HepG2 (cell line): ENCODE measurements around the gene SLC2A6. TPM values are rescaled to one million over a fixed set of nuclear protein-coding genes. Genes with fewer than 3 reads are reported as not detected.

Source experiments
- ATAC-seq: fragments of 200-7000 bp; cut with Tn5 transposase; 3 replicates; pipeline ENCODE4 v1.9.1; 2020; ENCODE audit warnings: mild to moderate bottlenecking, moderate library complexity
- BruUV-seq: library from RNA; stranded (reverse); fragments of 400-500 nt; replicated peaks from 2 replicates; lab custom pipeline; 2021; lab: Mats Ljungman, UMichigan
- CTCF ChIA-PET: fragments of 300-600 bp; formaldehyde crosslinking; extraction: SDS; loops from one replicate; lab custom pipeline; 2021; ENCODE audit warnings: low total read pairs, inconsistent platforms, low intra/inter-chr PET ratio; lab: Yijun Ruan, JAX
- POLR2A ChIA-PET: fragments of 350-600 bp; sonication (Branson Sonifier 250); formaldehyde crosslinking; loops from one replicate; lab custom pipeline; 2020; ENCODE audit warnings: antibody characterized with exemption, inconsistent platforms; lab: Yijun Ruan, JAX
- DNase-seq: peaks from one replicate; pipeline ENCODE4 v3.0.0-alpha.2; 2015; ENCODE audit warnings: low spot score
- FAIRE-seq: peaks from 3 replicates; lab custom pipeline; 2011; peaks lifted over from hg19 to GRCh38; lab: Jason Lieb, UNC
- H2AFZ ChIP-seq: one replicate; pipeline ENCODE4 v1.6.1; 2011; ENCODE audit warnings: low read length, inconsistent platforms
- H3K27ac ChIP-seq: fragments of 300-600 bp; 3 replicates; pipeline ENCODE4 v1.8.0; 2011; ENCODE audit warnings: mixed run types, mild to moderate bottlenecking, mixed read lengths, low read length, inconsistent platforms; ENCODE audit not compliant: insufficient read depth; ENCODE audit errors: extremely low read length
- H3K27me3 ChIP-seq, 2 experiments: fragments of 200-600 bp in 1 of 2; 2 replicates in 1 of 2; 3 replicates in 1 of 2; pipeline versions ENCODE4 v1.6.0 to v1.8.0; 2011; ENCODE audit warnings: low read length in 2 of 2, mild to moderate bottlenecking in 2 of 2, moderate library complexity in 2 of 2, inconsistent platforms in 1 of 2; ENCODE audit not compliant: insufficient read depth in 2 of 2, control insufficient read depth in 1 of 2
- H3K36me3 ChIP-seq, 2 experiments: fragments of 200-600 bp in 1 of 2; replicated peaks in 1 of 2; 2 replicates in 1 of 2; 3 replicates in 1 of 2; pipeline versions ENCODE4 v1.5.1 to v1.8.0; 2011; ENCODE audit warnings: low read length in 2 of 2, inconsistent platforms in 1 of 2; ENCODE audit not compliant: insufficient read depth in 2 of 2, control insufficient read depth in 1 of 2
- H3K4me1 ChIP-seq: 2 replicates; pipeline ENCODE4 v1.5.1; 2012; ENCODE audit warnings: low read length, inconsistent platforms; ENCODE audit not compliant: insufficient read depth
- H3K4me2 ChIP-seq: 2 replicates; pipeline ENCODE4 v1.6.0; 2011; ENCODE audit warnings: low read depth, low read length, inconsistent platforms
- H3K4me3 ChIP-seq, 3 experiments: fragments of 200-600 bp in 1 of 3; sonication (generic), shearing (Covaris generic) in 1 of 3; replicated peaks in 1 of 3; 2 replicates each; pipeline ENCODE4 v1.5.1; 2011 to 2016; ENCODE audit warnings: low read length in 3 of 3, inconsistent platforms in 2 of 3, low read depth in 2 of 3, mild to moderate bottlenecking in 2 of 3, control low read depth in 1 of 3, mixed read lengths in 1 of 3; ENCODE audit not compliant: insufficient read depth in 1 of 3
- H3K79me2 ChIP-seq: one replicate; pipeline ENCODE4 v1.6.1; 2011; ENCODE audit warnings: low read length, inconsistent platforms; ENCODE audit not compliant: insufficient read depth
- H3K9ac ChIP-seq: 2 replicates; pipeline ENCODE4 v1.6.0; 2011; ENCODE audit warnings: mild to moderate bottlenecking, low read depth, low read length, inconsistent platforms; ENCODE audit not compliant: insufficient read depth
- H3K9me3 ChIP-seq: 2 replicates; pipeline ENCODE4 v1.5.1; 2012; ENCODE audit warnings: mild to moderate bottlenecking, low read length
- H4K20me1 ChIP-seq: 2 replicates; pipeline ENCODE4 v1.6.0; 2011; ENCODE audit warnings: inconsistent platforms, mild to moderate bottlenecking, low read length, moderate library complexity; ENCODE audit not compliant: insufficient read depth
- CC2D1A ChIP-seq: sonication (generic); formaldehyde crosslinking; IDR thresholded peaks from 2 replicates; pipeline ENCODE4 v1.8.1; 2023; ENCODE audit warnings: mild to moderate bottlenecking, missing genetic modification reagents
- RBFOX2 ChIP-seq: fragments of 200-400 bp; formaldehyde crosslinking; IDR thresholded peaks from 2 replicates; pipeline ENCODE4 v1.6.1; 2017; ENCODE audit warnings: low read depth, mild to moderate bottlenecking, low read length
- TBX3 ChIP-seq: fragments of 450-650 bp; IDR thresholded peaks from 2 replicates; pipeline ENCODE4 v1.6.1; 2017; ENCODE audit warnings: antibody characterized with exemption, mild to moderate bottlenecking, inconsistent platforms, borderline replicate concordance
- WGBS: methylation state at CpG from one replicate; pipeline ENCODE4 v1.1.6; 2017; ENCODE audit warnings: low lambda C conversion rate; 5-methylcytosine and 5-hydroxymethylcytosine counted together
- in situ Hi-C: cut with HindIII; loops from 2 replicates; pipeline ENCODE4 v1.10.0; 2017; ENCODE audit warnings: low pct_unique_long_range_greater_than_20kb; ENCODE audit not compliant: extremely low pct_ligation_motif_present
- intact Hi-C: fragments of 100-400 bp; cut with micrococcal nuclease; formaldehyde crosslinking; loops from one replicate; pipeline ENCODE4 v1.10.0; 2022; ENCODE audit not compliant: unreplicated experiment
- polyA plus RNA-seq, 8 experiments: library from polyadenylated mRNA; depleted of rRNA in 3 of 8; stranded (reverse) in 7 of 8; unstranded in 1 of 8; fragments of >200 nt; fragmentation: Illumina TruSeq in 4 of 8; extraction: Trizol in 4 of 8; gene quantifications; 2 replicates each; pipeline versions ENCODE4 v1.2.1 to v1.2.3, GENCODE V29; 2011 to 2016; ENCODE audit warnings: low read depth in 4 of 8, missing spikeins in 1 of 8, mixed read lengths in 1 of 8; ENCODE audit not compliant: insufficient read depth in 1 of 8
- total RNA-seq, 5 experiments: library from RNA; depleted of rRNA; stranded (reverse); fragments of >200 nt; fragmentation: Illumina TruSeq; extraction: Trizol; gene quantifications; 2 replicates each; pipeline ENCODE4 v1.2.3, GENCODE V29; 2016; ENCODE audit warnings: low read depth in 1 of 5
- TF ChIP-seq, protein P1 (sequence below): sonication (generic); formaldehyde crosslinking; IDR thresholded peaks from 2 replicates; pipeline ENCODE4 v1.5.0; 2020; ENCODE audit warnings: mild to moderate bottlenecking, missing genetic modification reagents
- TF ChIP-seq, protein P2 (sequence below): sonication (generic); formaldehyde crosslinking; IDR thresholded peaks from 2 replicates; pipeline ENCODE4 v1.4.0; 2020; ENCODE audit warnings: missing genetic modification reagents, borderline replicate concordance
- TF ChIP-seq, protein P3 (sequence below): sonication (generic); formaldehyde crosslinking; IDR thresholded peaks from 2 replicates; pipeline ENCODE4 v1.5.1; 2020; ENCODE audit warnings: mild to moderate bottlenecking, moderate library complexity, missing genetic modification reagents

The SLC2A6 gene
- total and polyA plus RNA-seq, 2 of the 13 experiments (the other 11 are each of a cell fraction or from before 2014, with no cell fraction given), result 4.1 to 15.0 TPM

DNA sequence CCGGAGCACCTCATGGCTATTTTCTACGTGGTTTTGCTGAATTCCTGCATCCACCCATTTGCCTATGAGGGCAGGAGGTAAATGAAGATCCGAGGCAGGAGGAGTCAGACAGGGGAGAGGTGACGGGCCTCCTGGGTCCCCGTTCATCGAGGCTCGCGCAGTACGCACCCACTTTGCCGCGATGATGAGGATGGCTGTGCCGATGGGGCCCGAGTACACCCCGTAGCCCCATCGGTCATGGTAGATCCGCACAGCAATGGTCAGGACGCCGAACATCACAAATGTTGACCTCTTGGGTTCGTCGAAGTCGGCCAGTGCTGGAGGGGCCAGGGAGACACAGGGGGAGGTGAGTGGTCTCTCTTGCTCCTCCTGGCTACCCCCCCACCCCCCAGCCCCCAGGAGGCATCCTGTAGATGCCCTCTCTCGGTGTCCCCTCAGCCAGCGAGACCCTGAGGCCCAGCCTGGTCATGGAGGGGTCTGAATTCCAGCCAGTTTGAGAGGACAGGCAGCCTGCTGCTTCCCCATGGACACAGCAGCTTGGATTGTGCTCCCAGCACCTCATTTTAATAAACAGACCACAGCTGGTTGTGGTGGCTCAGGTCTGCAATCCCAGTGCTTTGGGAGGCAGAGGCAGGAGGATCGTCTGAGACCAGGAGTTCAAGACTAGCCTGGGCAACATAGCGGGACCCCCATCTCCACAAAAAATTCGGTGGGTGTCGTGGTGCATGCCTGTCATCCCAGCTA lies 40.0 kb upstream of the SLC2A6 start:
- H3K4me3 ChIP-seq, result no peak overlapping the region
- H3K27me3 ChIP-seq, result peaks cover 15 to 86% of the 10 kb centered on the region in 2 experiments; a peak in 4 of 5 replicates
- no TSS peak for BruUV-seq
- H3K9ac ChIP-seq, result no peak overlapping the region
- no peak overlapping the region for H2AFZ ChIP-seq
- ChIA-PET CTCF (no interaction called here), POLR2A (no interaction called here)
- H3K4me1 ChIP-seq, result peaks cover 34% of the 10 kb centered on the region
- intact Hi-C loops (no loop called here), in situ Hi-C loops (no loop called here)
- no peaks in the 10 kb centered on the region for H3K79me2 ChIP-seq
- no peak overlapping the region for H3K27ac ChIP-seq
- 67% methylated on average over 20 of the region's 27 CpGs for WGBS
- H3K36me3 ChIP-seq, result no peaks in the 10 kb centered on the region
- no peak for DNase-seq
- H4K20me1 ChIP-seq, result no peaks in the 10 kb centered on the region
- FAIRE-seq, result no peak
- TF ChIP-seq, protein P1, sequence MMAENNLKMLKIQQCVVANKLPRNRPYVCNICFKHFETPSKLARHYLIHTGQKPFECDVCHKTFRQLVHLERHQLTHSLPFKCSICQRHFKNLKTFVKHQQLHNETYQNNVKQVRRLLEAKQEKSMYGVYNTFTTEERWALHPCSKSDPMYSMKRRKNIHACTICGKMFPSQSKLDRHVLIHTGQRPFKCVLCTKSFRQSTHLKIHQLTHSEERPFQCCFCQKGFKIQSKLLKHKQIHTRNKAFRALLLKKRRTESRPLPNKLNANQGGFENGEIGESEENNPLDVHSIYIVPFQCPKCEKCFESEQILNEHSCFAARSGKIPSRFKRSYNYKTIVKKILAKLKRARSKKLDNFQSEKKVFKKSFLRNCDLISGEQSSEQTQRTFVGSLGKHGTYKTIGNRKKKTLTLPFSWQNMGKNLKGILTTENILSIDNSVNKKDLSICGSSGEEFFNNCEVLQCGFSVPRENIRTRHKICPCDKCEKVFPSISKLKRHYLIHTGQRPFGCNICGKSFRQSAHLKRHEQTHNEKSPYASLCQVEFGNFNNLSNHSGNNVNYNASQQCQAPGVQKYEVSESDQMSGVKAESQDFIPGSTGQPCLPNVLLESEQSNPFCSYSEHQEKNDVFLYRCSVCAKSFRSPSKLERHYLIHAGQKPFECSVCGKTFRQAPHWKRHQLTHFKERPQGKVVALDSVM (CRISPR knock-in tag), result peak; percentile 48; the same call in 1 of the 2 replicates
- TF ChIP-seq, protein P2, sequence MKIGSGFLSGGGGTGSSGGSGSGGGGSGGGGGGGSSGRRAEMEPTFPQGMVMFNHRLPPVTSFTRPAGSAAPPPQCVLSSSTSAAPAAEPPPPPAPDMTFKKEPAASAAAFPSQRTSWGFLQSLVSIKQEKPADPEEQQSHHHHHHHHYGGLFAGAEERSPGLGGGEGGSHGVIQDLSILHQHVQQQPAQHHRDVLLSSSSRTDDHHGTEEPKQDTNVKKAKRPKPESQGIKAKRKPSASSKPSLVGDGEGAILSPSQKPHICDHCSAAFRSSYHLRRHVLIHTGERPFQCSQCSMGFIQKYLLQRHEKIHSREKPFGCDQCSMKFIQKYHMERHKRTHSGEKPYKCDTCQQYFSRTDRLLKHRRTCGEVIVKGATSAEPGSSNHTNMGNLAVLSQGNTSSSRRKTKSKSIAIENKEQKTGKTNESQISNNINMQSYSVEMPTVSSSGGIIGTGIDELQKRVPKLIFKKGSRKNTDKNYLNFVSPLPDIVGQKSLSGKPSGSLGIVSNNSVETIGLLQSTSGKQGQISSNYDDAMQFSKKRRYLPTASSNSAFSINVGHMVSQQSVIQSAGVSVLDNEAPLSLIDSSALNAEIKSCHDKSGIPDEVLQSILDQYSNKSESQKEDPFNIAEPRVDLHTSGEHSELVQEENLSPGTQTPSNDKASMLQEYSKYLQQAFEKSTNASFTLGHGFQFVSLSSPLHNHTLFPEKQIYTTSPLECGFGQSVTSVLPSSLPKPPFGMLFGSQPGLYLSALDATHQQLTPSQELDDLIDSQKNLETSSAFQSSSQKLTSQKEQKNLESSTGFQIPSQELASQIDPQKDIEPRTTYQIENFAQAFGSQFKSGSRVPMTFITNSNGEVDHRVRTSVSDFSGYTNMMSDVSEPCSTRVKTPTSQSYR (CRISPR knock-in tag), result no peak
- TF ChIP-seq CC2D1A (no peak), TBX3 (no peak), RBFOX2 (no peak)
- TF ChIP-seq, protein P3, sequence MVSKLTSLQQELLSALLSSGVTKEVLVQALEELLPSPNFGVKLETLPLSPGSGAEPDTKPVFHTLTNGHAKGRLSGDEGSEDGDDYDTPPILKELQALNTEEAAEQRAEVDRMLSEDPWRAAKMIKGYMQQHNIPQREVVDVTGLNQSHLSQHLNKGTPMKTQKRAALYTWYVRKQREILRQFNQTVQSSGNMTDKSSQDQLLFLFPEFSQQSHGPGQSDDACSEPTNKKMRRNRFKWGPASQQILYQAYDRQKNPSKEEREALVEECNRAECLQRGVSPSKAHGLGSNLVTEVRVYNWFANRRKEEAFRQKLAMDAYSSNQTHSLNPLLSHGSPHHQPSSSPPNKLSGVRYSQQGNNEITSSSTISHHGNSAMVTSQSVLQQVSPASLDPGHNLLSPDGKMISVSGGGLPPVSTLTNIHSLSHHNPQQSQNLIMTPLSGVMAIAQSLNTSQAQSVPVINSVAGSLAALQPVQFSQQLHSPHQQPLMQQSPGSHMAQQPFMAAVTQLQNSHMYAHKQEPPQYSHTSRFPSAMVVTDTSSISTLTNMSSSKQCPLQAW (CRISPR knock-in tag), result no peak
- no peaks in the 10 kb centered on the region for H3K9me3 ChIP-seq
- no peak for ATAC-seq
- H3K4me2 ChIP-seq, result no peak overlapping the region
